ENCODE results near the gene CAPN11.

DNA sequence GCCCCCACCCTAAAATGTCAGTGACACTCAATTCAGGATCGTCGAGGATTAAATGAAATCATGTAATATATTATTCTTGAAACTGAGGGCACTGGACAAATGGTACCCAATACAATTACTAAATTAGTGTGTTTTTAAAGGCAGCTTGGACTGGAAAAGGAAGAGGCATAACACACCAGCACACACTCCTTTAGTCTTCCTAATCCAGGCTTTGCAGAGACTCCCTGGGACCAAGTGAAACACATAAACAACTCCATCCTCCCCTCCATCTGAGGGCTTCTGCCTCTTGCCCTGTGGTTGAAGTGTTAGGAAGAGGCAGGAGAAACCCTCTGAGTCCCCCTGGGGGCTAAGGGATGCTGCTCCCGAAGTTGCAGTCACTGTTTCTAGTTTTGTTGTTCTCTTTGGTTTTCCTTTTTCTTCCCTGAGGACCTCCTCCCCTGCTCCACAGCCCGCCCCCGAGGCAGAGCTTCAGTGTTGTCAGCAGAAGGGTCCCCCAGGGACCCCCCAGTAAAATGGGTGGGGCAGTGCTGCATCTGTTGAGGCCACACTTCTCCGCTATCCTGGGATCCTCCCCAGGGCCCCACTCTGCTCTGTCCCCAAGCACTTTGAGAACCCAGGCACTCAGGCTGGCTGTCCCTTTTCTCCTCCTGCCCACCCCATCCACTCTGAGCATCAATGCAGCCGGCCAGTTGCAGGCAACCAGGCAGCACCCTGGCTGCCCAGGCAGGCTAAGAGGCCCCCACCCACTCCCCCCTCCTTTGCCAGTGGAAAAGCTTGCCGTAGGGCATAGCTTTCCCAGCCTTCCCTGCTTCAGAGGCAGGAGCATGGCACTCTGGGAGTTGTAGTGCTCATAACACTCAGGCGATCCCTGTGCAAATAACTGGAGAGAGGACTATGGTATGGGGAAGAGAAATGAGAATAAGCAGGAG lies 25.4 kb upstream of the CAPN11 start:
- TF ChIP-seq EZH2phosphoT487 (IDR thresholded peaks at IDR 0.05; ENCODE audit: low read depth), result no peak
- TF ChIP-seq, protein P1, sequence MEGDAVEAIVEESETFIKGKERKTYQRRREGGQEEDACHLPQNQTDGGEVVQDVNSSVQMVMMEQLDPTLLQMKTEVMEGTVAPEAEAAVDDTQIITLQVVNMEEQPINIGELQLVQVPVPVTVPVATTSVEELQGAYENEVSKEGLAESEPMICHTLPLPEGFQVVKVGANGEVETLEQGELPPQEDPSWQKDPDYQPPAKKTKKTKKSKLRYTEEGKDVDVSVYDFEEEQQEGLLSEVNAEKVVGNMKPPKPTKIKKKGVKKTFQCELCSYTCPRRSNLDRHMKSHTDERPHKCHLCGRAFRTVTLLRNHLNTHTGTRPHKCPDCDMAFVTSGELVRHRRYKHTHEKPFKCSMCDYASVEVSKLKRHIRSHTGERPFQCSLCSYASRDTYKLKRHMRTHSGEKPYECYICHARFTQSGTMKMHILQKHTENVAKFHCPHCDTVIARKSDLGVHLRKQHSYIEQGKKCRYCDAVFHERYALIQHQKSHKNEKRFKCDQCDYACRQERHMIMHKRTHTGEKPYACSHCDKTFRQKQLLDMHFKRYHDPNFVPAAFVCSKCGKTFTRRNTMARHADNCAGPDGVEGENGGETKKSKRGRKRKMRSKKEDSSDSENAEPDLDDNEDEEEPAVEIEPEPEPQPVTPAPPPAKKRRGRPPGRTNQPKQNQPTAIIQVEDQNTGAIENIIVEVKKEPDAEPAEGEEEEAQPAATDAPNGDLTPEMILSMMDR (IDR thresholded peaks at IDR 0.05; ENCODE audit: low read depth, low read length), result no peak

Data from OCI-LY3 (cell line).